PC-9 (cell line): ENCODE measurements around the gene INAVA.

Source experiments
- CTCF ChIP-seq: fragments of 200-600 bp; sonication (generic); conservative IDR thresholded peaks from 2 replicates; pipeline ENCODE4 v1.6.1; 2017; ENCODE audit warnings: mixed run types, antibody characterized with exemption, mild to moderate bottlenecking, moderate library complexity
- EZH2 ChIP-seq: fragments of 200-600 bp; sonication (generic); IDR thresholded peaks from 2 replicates; pipeline ENCODE4 v1.8.0; 2017; ENCODE audit warnings: antibody characterized with exemption, low read depth

GRCh38 chr1:200894712-200895442 is at the start of gene INAVA:
- TF ChIP-seq CTCF (peak; percentile 38; the same call in 1 of the 2 replicates), EZH2 (no peak)
